Measurements from ENCODE around the gene PLEKHM2.

- TF ChIP-seq CTCF (IDR thresholded peaks at IDR 0.05; ENCODE audit: insufficient read depth, low read length) (no peak), POLR2AphosphoS5 (IDR thresholded peaks at IDR 0.05; ENCODE audit: low read depth) (no peak), REST (IDR thresholded peaks at IDR 0.05; ENCODE audit: insufficient replicate concordance, low read depth) (no peak), GABPA (IDR thresholded peaks at IDR 0.05; ENCODE audit: low read depth) (no peak), SPI1 (IDR thresholded peaks at IDR 0.05; ENCODE audit: borderline replicate concordance, low read depth) (no peak)
These were observed 3.4 kb upstream of the PLEKHM2 start for GRCh38 chr1:15680561-15681348.

Measured in HL-60 (cell line).